T-helper 9 cell (primary cell): ENCODE measurements around the gene MRPS18C.
"Not testable (repeated sequence)": the region's sequence is repeated elsewhere in the genome, so short reads cannot be mapped to it uniquely, and the experiment has no call there.

Experiments used
- DNase-seq: peaks from one replicate; pipeline ENCODE4 v3.0.0-alpha.2; 2020
- total RNA-seq, 2 donors: gene quantifications; one replicate each; lab custom pipeline; 2026; lab: John Stamatoyannopoulos, UW

The MRPS18C gene
- total RNA-seq, result 14.5 to 27.9 reads per million in 2 donors

- DNase-seq, result peak; percentile 85
These were observed at the start of gene MRPS18C, which contains the start of gene HELQ for GRCh38 chr4:83455281-83456183. MRPS18C (plus strand) TSS chr4:83456058; CDS start chr4:83456078, 20 bp downstream. HELQ (minus strand) TSS chr4:83455823; CDS start chr4:83455693, 130 bp downstream.

- DNase-seq, result no peak
These were observed 47.0 kb upstream of the MRPS18C start for GRCh38 chr4:83408908-83409307.

DNA sequence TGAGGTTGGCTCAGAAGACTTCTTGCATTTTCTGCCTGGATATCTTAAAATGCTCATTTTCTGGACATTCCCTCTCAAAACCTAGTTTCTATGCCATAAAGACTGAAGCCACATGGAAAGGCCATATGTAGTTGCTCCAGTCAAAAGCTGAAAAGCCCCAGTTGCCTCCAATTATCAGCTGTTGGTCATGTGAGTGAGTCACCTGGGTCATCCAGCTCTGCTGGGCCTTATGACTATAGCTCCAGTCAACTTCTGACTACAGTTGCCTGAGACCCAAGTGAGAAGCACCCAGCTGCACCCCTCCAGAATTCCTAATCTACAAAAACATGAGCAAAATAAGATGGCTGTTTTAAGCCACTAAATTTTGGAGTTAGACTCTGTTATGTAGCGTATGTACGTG, 42.2 kb upstream of the MRPS18C start:
- no peak for DNase-seq

DNA sequence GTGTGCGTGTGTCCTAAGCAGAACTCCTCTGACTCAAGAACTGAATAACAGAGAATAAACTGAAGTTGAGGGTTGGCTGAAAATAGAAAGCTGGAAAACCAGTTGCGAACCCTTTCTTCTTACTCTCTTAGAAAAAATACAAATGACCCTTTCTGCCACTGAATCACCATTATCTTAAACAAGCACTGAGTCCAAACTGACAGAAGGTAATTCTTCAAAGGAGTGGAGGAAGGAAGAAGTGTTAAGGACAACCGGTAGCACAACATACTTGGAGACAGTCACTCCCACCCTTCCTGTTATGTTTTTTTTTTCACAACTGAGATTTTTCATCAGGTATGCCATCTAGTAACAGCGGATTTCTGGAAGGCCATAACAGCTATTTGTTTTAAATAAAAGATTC, 38.3 kb upstream of the MRPS18C start:
- no peak for DNase-seq

DNA sequence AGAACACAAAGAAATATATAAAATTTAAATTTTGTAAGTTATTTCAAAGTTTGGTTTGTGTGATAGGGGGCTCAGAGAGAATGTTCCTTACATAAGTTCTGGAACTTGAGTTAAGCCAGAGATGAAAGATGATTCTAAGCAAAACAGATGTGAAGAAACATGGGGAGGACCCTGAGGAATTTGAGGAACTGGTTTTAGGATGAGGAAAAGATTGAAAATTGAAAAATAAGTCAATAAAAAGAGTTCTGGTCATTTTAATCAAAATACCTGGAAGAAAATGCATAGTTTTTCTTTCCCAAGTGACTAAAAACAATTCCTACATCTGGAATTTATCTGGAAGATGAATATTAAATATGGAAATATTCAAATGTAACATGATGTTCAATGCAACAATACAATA, 37.6 kb upstream of the MRPS18C start:
- no peak for DNase-seq

DNA sequence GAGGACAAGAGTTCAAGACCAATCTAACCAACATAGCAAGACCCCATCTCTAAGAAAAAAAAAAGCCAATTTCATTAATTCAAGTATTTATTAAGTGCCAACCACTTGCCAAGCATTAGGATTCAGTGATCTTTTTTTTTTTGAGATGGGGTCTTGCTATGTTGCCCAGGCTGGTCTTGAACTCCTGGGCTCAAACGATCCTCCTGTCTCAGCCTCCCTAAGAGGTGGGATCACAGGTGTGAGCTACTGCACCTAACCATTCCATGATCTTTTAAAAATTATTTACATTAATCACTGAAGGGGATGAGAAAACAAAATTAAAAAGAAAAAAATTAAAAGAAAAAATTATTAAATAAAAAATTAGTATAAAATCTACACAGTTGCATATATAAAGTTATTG, 24.7 kb upstream of the MRPS18C start:
- DNase-seq, result no peak

GRCh38 chr4:83436680-83437079, 19.2 kb upstream of the MRPS18C start:
- no peak for DNase-seq

DNA sequence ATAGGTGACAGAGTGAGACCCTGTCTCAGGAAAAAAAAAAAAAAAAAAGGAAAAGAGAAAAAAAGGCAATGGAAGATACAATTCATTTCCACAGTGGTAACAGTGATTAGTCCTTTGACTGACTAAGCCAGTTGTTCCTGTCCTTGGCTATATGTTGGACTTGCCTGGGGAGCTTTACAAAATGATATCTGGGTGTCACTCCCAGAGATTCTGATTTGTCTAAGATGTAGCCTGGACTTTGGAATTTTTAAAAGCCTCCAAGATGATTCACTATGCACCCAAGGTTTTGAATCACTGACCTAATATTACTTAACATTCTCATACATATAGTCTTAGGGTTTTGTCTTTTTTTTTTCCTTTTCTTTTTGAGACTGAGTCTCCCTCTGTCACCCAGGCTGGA, 17.1 kb upstream of the MRPS18C start:
- no peak for DNase-seq

DNA sequence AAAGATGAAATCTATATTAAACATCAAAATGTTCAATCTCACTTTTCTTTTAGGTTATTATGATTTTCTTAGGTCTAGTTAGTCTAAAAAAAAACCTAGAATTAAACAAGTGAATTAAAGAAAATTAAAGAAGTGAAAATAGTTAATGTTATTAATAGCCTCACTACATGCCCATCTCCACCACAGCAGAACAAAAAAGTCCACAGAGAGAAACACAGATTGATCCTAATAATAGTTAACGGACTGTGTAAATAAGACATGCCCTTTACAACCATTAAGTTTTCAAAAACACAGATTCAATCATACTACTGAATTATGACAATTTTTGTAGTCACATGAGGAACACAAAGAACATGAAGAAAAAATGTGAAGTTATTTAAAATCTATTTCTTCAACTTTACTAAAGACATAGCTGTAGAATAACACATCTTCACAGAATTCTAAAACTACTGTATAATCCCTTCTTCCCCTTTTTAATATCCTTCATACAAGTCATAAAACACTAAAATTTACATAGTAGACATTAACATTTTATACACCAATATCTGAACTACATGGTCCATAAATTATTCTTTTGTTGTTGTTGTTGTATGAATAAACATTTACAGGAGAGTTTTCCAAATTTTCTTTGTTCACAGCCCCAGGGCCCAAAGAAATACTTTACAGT, 15.6 kb upstream of the MRPS18C start:
- no peak for DNase-seq

DNA sequence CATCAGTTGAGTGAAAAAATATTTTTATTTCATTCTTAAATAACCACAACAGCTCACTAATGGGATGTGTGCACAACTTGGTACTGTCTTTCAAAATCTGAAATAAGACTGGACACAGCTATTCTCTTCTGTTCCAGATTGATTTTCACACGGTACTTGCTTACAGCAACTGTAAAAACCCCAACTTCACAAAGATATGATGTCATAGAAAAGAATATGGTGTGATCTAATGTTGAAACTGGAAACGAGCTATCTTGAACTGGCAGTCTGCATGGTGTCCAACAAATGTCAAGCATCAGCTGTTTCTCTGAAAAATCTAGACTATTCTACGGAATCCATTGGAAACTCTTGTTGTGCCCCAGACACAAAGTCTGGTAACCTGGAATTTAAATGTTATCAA, 15.0 kb upstream of the MRPS18C start:
- DNase-seq, result no peak

- DNase-seq, result no peak
These were observed 6.8 kb upstream of the MRPS18C start for GRCh38 chr4:83449009-83449408.

- DNase-seq, result no peak
These were observed 1.2 kb upstream of the MRPS18C start for GRCh38 chr4:83454686-83455085.

- no peak for DNase-seq
These were observed 285 bp downstream of the MRPS18C start for GRCh38 chr4:83456184-83456501.

GRCh38 chr4:83473423-83473822, 17.6 kb downstream of the MRPS18C start:
- DNase-seq, result no peak

DNA sequence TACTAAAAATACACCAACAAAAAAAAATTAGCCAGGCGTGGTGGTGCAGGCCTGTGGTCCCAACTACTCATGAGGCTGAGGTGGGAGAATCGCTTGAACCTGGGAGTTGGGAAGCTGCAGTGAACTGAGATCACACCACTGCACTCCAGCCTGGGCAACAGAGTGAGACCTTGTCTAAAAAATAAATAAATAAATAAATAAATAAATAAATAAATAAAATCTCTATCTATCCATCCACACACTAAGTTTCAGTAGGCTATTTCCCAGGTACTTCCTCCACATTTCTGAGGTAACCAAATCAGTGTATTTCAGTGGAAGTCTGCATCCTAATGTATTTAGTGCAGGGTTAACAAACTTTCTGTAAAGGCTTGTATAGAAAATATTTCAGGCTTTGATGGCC, 18.1 kb downstream of the MRPS18C start:
- DNase-seq, result no peak

DNA sequence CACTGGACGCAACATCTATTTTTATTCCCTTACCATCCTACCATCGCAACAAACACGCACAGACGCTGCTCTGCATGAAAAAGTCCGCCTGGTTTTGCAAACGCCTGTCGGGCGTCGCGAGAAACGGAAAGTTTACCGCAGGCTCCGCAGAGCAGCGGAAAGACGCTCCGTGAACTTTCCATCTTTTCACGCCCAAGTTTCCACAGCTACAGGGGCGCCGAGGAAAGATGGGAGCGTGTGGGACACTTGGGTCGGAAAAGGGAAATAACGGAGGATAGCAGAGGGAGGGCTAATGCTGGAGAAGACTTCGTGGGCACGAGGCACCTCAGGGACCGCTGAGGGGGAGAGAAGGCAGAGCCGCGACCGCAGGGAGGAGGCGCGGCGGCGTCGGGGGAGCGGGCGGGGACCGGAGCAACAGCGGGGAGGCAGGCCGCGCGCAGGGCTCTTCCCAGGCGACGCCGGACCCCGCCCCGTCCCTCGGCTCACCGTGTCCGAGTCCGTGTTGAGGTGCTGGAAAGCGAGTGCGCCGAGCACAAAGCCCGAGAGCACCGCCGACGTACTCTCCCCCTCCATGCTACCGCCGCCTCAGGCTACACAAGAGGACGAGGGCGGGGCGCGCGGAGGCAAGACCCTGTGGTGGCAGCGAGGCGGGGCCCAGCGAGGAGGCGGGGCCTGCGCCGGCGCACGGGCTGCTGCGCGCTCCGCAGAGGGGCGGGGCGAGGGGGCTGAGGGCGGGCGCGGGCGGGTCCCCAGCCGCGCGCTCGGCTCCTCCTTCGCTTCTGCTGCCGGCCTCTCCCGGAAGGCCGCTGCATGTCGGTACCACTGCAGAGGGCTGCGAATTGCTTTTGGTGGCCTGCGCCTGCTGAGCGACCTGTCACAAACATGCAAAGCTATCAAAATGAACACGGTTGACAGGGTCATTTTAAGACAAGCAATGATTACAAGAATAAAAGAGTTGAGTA, 28.9 kb downstream of the MRPS18C start, which contains the start of gene ABRAXAS1:
Gene ABRAXAS1, minus strand, starts transcription at position 601 of the 962 bp plus-strand sequence. Its CDS starts 28 bp downstream, at position 573.
- peak; percentile 93 for DNase-seq

DNA sequence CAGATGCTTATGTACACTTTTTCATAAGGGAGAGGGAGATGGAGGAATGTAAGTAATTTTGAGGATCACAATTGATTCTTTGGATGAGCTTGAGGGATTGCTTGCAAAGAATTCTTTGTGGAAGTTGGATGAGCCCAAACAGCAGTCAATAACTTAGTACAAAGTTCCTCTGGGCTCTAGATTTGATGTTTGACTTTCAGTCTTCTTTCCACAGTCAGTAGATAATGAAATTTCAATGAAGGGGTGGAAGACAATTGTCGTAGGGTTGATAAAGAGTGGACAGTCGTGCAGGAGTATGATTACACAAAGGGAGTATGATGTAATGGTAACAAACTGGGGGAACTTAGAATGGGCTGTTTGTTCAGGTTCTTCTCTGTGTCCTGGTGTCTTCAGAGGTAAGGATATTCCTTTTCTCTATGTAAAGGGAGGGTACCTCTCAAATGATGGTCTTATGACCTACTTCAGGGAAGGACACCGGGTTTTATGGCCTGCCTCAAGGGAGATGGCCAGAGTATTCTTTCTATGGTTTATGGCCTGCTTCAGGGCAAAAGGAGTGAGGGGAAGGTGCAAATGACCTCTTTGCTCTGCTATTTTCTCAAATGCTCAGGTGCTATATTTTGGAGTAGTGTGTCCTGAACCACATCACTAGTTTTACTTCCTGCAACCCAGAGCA, 30.7 kb downstream of the MRPS18C start:
- no peak for DNase-seq

DNA sequence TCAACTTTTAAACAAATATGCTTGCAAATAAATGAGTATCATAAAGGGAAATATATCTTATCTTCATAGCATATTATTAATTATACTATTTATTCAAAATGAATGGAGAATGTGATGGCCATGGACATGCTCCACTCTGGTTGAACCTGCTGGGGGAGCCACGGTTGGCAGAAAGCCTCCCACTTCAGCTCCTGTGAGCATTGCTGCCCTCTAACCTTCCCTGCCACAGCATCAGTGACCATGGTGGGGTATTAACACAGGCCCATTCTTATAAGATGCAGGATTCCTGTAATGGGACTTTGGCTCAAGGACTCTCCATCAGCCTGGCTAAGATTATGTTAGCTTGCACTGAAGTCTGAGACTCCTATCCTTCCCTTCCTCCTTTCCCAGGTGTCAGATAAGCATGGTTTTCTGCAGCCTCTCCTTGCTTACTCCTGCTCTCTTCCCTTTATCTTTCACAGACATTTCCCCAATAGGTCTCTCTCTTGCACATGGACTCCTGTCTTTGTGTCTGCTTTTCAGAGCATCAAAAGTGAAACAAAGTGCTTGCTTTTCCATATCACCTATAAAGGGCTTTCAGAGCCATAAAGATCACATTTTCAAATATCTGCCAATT, 34.0 kb downstream of the MRPS18C start:
- DNase-seq, result no peak

GRCh38 chr4:83490876-83491450, 35.1 kb downstream of the MRPS18C start:
- no peak for DNase-seq

GRCh38 chr4:83496085-83496917, 40.4 kb downstream of the MRPS18C start:
- DNase-seq, result not testable (repeated sequence)
